ENCODE measurements around the gene SH3YL1.

The SH3YL1 gene

DNA sequence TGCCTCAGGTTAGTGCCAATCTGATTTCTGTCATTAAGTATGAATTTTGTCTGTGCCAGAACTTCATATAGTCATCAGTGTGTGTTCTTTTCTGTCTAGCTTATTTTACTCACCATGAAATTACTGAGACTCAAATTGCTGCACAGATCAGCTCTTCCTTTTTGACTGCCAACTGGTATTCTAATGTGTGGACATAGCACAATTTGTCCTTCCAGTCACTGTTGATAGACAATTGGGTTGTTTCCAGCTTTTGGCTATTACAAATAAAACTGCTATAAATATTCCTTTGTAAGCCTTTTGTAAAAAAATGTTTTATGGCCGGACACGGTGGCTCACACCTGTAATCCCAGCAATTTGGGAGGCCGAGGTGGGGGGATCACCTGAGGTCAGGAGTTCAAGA lies 7.7 kb downstream of the SH3YL1 start:
- DNase-seq = no peak

DNA sequence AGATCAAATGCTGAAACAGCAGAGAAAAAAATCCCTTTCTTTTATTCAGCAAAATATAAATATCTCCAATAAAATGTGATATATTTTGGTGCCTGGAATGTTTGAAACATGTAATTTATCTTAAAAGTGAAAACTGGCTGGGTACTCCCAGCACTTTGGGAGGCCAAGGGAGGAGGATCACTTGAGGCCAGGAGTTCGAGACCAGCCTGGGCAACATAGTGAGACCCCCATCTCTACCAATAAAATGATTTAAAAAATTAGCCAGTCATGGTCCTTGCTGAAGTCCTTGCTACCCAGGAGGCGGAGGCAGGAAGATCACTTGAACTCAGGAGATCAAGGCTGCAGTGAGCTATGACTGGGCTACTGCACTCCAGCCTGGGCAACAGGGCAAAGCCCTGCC lies 8.6 kb downstream of the SH3YL1 start:
- no peak for DNase-seq

DNA sequence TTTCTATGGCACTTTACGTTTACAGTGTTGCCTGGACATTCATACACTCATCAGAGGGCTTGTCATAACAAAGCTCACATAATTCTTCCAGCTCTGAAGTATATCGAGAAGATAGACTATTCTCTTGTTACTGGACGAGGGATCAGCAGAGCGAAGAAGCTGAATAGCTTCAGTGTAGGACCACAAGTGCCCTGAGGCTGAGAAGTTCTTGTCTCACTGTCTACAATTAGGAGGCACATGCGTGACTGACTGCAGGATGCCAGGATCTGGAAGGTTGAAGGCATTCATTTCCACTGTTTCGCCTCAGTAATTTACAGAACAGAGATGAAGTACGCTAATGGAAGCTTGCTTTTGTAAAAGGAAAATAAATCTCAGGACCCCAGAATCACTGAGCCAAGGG lies 9.6 kb downstream of the SH3YL1 start:
- DNase-seq = peak; percentile 63

DNA sequence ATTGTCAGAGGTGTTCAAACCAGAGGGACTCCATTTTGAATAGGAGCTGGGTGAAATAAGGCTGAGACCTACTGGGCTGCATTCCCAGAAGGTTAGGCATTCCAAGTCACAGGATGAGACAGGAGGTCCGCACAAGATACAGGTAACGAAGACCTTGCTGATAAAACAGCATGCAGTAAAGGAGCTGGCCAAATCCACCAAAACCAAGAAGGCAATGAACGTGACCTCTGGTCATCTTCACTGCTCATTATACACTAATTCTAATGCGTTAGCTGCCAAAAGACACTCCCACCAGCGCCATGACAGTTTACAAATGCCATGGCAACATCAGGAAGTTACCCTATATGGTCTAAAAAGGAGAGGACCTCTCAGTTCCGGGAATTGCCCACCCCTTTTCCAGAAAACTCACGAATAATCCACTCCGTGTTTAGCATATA lies 10.6 kb downstream of the SH3YL1 start:
- DNase-seq = no peak

DNA sequence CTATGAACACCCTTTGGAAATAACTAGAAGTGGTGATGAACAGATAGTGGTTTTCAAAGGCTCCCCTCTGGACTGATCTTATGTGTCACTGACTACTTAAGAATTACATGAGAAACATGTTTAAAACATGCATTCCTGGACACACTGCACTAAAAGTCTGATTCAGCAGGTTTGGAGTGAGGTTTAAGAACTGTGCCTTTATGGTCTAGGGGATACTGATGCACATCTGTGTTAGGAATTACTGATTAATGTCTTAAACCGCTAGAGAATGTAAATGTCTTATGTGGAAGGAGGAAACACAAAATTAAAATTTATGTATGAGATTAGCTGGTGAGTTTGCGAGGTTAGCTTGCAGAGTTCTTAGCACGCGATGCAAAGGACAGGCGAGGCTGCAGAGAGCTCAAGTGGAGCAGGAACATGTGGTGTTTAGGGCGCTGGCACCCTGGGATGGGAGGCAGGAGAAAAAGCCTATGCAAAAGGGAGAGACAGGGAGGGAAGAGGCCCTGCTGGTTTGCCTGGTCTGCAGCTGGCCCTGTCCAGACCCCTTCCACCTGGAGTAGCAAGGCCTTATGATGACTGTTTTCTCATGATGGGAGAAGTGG lies 11.7 kb downstream of the SH3YL1 start:
- DNase-seq = no peak

DNA sequence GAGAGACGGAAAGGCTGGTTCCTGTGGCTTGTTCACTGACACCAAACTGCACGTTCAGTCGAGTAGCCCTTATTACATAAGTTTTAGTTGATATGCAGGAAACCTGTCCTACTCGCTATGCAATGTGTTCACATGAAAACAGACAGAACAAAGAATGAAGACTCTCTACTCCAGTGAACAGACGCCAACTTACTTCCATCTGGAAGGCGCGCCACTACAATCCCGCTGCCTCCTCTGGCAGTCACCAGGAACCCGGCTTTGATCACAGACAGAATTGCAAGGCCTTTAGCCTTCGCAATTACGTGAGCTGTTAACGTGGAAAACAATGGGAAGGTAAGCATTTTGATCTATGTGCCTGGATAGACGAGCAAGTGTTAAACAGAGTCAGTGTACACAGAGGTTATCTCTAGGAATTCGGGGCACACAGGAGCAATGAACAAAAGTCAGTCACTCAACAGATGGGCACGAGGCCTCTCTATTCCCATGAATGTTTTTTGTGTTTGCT lies 14.2 kb downstream of the SH3YL1 start:
- DNase-seq = no peak

DNA sequence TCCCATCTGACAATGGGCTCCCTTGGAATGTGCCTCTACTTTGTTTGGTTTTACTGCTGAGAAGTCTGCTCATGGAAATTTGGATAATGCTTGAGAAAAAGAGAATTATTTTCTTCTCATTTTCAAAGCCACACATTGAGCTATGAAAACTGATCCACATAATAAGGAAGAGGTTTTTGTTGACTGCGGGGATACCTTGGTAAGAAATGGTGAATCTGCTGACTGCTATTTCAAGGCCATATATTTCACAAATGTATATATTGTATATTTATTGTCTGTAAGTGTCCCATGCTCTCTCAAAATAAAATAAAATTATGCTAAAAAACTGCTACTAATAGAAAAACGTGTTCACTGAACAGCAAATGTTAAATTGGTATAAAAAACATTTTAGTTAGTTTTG lies 15.1 kb downstream of the SH3YL1 start:
- no peak for DNase-seq

DNA sequence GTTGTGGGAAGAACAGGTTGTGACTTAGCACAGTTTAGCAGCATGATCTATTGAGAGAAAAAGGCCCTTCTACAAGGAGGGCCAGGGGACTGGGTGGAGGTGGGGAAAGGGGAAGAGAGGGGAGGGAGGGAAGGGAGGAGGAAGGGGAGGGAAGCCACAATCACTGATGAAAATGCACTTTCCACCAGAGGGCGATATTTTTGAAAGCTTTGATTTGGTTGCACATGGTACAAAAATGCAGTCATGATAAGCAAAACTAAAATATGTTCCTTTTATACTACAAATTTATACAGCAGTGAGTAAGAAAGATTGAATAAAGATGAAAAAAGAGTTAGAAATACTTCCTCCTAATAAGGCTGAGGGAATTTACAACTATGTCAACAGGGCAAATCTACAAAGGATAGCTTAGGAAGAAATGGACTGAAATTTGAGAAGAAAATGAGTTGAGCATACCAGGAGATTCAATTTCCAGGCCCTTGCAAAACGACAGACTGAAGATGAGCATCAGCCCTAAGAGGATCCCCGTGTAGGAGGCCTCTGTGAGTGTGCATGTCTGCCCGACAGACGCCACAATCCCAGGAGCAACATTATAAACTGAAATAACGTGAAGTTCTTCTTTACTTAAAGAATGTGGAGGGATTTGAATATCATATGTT lies 17.2 kb downstream of the SH3YL1 start:
- DNase-seq = peak; percentile 27

DNA sequence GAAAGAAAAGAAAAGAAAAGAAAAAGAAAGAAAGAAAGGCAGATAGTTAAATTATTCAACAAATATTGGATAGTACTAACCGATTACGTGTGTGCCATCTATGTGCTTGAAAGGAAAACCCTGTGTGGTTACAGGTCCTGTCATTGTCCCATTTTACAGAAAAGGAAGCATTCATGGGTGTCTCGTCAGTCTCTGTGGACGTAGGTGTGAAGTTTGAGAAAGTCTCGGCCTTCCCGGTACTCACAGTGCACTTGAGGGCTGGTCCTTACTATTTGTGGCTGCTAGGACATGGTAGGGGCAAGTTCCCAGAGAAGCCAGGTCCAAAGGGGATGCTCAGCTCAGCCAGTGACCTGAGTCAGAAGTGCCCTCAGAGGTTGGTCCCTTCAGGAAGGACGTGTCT lies 19.3 kb downstream of the SH3YL1 start:
- DNase-seq = no peak

DNA sequence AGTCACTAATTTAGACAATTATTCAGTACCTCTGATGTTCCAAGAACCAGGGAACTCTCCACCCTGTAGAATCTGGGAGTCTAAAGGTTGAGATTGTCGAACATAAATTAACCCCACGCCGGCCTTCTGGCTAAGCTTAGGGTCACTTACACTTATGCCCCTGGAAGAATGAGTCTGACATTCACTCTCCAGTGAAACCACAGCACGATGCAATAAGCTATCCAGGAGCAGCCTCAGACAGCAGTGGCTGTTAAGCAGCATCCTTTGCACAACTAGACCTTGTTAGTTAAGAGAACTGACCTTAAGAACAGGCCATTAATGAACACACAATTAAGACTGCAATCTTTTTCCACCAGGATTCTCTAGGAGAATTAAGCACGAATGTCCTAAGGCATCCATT lies 25.0 kb downstream of the SH3YL1 start:
- no peak for DNase-seq

DNA sequence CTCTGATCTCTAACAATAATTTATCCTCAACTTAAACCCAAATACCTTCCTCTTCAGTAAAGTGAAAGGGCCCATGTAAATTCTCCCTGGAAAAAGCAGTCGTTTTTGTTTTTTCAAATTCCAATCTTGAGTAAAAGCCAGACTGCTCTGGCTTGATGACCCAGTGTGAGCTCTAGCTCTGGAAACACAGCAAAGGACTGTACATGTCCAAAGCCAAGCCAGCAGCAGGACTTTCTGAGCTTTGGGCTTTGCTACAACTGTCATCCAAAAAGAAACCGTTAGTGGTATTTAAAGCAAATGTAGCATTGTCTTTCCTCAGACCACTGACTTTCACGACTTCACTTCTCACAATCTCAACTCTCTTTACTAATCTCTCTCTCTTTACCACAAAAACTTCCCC lies 25.4 kb downstream of the SH3YL1 start:
- no peak for DNase-seq

DNA sequence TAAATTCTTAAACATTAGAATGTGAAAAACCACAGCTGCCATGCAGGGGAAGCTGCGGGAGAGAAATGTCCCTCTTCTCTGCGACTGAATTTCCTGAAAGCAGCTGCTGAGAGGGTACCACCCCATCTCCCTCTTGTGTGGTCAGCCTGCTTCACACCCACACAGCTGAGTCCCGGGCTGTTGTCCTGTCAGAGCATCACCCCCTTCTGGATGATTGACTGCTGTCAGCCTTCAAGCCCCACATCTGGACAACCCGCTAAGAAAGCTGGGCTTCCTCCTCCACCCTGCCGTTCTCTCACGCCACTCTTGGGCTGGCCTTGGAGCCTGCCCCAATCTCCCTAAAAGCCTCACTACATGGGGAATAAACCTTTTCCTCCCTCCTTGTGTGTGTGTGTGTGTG lies 26.0 kb downstream of the SH3YL1 start:
- no peak for DNase-seq

DNA sequence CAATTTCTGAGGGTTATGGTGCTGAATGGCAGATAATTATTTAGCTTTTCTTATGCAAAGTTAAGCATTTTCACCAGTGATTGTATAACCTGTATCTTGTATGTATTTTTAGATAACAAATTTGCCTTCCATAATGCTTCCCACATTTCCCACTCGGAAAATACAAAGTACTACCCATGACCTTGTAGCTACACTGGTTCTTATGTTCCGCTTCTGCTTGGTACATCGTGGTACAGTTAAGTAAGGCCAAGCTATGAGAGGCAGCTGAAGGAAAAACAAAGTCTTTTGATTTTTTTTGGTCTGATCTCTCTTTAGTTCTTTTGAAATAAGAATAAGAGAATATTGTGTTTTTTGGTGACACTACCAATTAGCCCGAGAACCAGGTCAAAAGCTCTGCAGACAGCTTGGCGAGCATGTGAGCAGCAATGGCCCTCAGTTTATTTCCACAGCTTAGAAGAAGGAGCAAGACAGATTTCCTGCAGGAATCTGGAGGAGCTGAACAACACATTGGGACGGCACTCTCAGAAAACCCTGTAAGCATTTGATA lies 26.8 kb downstream of the SH3YL1 start:
- DNase-seq = no peak

DNA sequence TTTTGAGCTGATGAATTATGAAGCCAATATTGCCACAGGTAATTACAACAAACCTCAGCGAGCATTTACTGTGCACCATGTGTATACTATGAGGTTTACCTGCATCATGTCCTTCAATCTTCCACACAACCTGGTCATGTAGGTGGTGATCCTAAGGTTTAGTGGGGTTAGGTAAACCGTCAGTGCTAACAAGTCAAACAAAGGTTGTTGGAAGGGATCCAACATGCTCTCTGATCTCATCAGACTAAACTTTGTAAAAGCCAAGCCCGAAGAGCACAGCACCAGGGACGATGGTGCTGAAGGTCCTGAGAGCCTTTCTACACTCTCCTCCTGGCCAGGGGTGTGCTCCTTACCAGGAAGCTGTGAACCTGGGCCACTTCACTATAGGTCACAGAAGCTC lies 29.4 kb downstream of the SH3YL1 start:
- no peak for DNase-seq

DNA sequence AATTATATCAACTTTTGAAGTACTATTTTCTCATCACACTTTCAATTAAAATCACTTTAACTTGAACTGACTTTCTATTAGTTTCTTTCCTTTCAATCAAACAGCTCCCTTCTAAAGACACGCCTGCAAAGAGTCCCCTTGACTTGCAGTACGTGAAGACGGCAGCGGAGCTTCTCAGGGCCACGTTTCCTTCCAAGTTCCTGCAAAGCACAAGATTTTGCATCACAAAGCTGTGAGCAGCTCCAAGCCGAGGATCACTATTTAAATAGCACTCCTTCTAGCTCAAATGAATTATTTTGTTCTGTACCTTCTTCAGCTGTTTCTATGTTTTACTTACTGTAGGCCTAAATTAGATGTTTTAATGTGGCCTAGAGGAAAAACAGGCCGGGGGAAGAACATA lies 30.8 kb downstream of the SH3YL1 start:
- no peak for DNase-seq

DNA sequence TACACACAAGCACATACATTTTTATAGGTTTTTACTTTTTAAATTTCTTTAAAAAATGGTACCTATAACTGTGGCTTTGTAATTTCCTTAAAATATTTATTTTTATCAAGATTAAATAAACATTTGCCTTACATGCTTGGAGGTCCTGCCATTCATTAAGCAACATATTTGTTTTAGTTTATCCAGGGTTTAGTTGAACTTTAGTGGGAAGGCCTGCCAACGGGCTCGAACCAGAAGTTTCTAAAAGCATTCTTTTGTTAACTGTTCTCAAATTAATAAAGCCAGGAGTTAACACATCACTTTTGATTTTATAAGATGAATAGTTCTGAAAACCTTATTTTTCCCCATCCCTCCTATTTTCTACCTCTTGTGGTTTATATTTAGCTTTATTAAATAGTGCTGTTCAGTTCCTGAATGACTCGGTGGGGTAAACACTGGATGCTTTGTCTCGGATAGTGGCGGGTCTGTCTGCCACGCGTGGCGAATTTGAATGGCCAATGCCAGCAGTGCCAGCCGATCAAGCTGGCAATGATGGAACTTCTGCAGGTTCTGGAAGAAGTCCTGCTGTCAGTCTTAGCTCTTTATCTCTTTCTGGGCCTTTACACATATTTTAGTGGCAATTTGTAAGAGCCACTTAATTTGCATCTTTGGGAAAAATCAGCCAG lies 32.2 kb downstream of the SH3YL1 start:
- DNase-seq = no peak

DNA sequence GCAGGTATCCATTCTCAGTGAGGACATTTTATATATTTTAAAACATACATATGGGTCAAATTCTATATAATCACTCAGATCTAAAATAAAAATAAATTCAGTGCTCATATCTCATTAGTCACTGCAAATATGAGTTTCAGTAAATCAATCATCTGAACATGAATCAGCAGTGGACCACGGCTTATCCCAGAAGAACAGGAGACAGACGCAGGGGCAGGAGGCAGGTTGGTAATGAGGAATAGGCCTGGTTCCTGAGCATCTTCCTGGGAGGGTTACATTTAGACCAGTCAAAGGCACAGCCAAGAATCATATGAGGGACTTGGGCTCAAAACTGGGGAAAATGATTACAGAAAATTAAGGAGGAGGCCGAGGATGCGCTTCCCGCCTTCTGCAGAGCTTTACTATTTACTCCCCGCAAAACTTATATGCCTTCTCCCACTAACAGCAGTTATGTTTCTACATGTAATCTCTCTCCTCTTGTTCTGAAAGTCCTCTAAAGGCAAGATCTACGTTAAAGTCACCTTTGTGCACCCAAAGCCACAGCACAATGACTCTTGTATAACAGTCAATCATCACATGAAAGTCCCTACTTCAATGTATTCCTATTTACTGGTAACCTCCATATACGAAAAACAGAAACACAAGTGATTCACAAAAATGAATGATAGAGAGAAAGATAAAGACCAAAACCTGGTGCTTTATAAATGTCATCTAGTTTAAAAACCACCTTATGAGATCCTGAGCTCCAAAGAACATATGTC lies 35.1 kb downstream of the SH3YL1 start:
- DNase-seq = no peak

DNA sequence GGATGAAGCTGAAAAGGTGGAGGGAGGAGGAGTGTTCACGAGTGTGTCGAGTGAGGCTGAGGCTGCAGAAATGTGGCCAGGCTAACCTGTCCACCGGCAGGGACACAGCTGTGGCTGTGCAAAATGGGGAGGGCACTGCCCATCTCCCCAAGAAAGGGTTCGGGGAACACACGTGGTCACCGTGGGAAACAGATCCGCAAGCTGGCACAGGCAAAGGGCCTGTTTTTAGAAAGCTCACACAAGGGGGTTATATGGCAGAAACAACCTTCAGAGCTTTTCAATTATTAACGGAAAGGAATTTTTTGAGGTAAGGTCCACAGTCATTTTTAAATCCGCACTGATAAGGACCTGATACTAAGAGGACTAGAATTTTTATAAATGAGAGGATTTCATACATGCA lies 35.7 kb downstream of the SH3YL1 start:
- no peak for DNase-seq

DNA sequence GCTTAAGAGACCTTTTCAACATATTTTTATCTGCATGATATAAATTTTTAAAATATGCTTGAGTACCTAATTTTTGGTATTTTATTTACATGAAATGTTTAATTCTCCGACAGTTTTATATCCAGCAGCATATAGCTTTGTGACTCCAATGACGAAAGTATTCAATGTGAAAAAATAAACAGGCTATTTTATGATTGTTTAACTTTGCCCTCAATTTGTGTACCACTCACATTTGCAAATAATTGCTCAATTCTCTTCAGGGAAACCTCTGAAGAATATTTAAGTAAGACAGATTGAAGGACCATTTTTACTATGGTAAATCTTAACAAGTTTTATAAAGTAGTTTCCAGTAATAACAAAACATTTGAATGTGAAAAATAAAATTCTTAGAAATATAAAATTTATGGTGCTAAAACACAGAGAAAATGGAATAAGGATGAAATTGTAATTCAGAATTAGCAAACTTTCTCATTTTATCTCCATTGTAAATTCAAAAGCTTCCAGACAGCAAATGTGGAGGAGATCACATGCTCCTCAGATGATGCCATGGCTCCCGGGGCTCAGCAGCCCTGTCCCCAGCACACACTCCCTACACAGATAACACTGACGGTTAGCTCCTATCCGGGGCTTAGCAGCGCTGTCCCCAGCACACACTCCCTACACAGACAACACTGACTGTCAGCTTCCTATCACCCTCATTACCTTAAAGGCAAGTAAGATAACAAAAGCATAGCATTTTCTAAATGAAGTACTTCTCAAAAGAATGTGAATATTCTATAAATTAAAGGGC lies 39.7 kb downstream of the SH3YL1 start:
- DNase-seq = no peak

DNA sequence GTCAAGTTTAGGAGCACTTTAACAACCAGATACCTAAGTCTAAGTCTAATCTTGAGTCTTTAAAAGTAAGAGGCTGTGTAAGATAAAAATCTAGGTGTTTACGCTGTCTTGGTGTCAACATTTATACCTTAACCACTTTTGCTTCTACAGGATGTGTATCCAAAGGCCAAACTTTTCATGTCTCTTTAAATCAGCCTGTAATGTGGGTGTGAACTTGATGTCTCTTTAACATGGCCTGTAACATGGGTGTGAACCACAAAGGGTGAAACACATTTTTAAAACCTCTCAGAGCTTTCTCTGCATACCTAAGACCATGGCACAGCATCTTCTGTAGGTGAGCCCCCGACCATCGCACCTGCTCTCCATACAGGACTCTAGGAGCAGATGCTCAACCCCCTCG lies 40.4 kb downstream of the SH3YL1 start:
- DNase-seq = no peak

DNA sequence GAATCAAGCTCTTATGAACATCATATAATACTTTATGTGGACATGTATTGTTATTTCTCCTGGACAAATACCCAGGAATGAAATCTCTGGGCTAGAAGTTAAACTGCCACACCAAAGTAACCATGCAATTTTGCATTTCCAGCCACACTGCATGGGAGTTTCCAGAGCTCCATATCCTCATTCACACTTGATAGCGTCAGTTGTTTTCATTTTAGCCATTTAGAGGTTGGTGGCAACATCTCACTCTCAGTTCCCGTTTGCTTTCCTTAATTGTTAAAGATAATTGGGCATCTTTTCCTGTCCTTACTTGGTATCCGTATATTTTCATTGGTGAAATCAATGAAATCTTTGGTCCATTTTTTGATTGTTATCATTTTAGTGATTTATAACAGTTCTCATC lies 47.8 kb downstream of the SH3YL1 start:
- DNase-seq = no peak

DNA sequence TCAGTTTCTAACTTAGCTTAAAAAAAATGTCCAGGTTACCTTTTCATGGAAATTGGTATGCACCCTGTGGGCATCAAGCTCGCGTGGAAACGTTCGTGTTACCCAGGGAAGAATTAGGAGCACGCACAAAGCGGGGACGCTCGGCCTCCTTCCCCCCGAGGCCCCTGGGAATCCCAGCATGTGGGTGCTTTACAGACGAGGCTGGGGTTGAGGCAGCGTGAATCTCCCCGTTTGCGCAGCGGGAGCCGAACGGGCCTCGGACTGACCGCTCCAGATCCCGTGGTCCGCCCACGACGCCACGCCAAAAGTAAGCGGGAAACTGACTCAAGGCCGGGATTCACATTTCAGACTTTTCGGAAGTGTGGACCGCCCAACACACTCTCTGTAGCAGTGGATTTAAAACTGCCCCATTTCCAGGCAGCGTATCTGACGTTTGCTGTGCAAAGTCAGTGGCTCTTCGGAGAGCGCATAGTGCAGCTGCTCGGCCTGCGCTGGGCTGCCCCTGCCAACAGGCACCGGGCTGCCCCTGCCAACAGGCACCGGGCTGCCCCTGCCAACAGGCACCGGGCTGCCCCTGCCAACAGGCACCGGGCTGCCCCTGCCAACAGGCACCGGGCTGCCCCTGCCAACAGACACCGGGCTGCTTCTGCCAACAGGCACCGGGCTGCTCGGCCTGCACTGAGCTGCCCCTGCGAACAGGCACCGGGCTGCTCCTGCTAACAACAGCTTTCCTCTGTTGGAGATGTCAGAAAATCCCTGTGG lies 49.7 kb downstream of the SH3YL1 start:
- no peak for DNase-seq

Measured in kidney glomerular epithelial cell (primary cell).